Kidney epithelial cell (primary cell): Measurements from ENCODE around the gene GJC2. TPM values are rescaled to one million over a fixed set of nuclear protein-coding genes. Genes with fewer than 3 reads are reported as not detected.

Experiments
- DNase-seq: peaks from one replicate; pipeline ENCODE4 v3.0.0-alpha.2; 2010; ENCODE audit warnings: low read depth
- H3K27me3 ChIP-seq: 2 replicates; pipeline ENCODE4 v1.6.0; 2011; ENCODE audit warnings: low read length; ENCODE audit not compliant: control insufficient read depth, insufficient read depth
- H3K36me3 ChIP-seq: 2 replicates; pipeline ENCODE4 v1.5.1; 2011; ENCODE audit warnings: low read length; ENCODE audit not compliant: control insufficient read depth, insufficient read depth
- H3K4me3 ChIP-seq: 2 replicates; pipeline ENCODE4 v1.5.1; 2011; ENCODE audit warnings: low read depth, mild to moderate bottlenecking, control low read depth, low read length
- total RNA-seq: library from RNA; depleted of rRNA; stranded (reverse); fragments of >200 nt; gene quantifications from 2 replicates; pipeline ENCODE4 v1.2.3, GENCODE V29; 2015
- TF ChIP-seq, protein P1 (sequence below): IDR thresholded peaks from 2 replicates; pipeline ENCODE4 v1.5.1; 2011; ENCODE audit warnings: mild to moderate bottlenecking, moderate library complexity, low read length, control low read depth, inconsistent platforms; ENCODE audit not compliant: insufficient read depth, poor library complexity, severe bottlenecking

Gene GJC2
- total RNA-seq, 1 donor from 2014 or later, result 0.38 TPM

DNA sequence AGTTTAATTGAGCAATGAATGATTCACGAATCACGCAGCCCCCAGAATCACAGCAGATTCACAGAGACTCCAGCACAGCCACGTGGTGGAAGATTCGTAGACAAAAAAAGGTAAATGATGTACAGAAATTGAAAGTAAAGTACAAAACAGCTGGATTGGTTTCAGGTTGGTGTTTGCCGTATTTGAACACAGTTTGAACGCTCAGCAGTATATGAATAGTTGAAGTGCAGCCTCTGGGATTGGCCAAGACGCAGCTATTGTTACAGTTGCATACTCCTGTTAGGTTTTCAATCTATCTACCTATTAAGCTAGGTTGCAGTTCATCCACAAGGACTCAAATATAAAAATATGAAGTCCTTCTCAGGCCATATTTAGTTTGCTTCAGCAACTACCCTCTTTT, 37.6 kb upstream of the GJC2 start:
- H3K4me3 ChIP-seq, result no peak overlapping the region
- H3K36me3 ChIP-seq, result no peaks in the 10 kb centered on the region
- TF ChIP-seq, protein P1, sequence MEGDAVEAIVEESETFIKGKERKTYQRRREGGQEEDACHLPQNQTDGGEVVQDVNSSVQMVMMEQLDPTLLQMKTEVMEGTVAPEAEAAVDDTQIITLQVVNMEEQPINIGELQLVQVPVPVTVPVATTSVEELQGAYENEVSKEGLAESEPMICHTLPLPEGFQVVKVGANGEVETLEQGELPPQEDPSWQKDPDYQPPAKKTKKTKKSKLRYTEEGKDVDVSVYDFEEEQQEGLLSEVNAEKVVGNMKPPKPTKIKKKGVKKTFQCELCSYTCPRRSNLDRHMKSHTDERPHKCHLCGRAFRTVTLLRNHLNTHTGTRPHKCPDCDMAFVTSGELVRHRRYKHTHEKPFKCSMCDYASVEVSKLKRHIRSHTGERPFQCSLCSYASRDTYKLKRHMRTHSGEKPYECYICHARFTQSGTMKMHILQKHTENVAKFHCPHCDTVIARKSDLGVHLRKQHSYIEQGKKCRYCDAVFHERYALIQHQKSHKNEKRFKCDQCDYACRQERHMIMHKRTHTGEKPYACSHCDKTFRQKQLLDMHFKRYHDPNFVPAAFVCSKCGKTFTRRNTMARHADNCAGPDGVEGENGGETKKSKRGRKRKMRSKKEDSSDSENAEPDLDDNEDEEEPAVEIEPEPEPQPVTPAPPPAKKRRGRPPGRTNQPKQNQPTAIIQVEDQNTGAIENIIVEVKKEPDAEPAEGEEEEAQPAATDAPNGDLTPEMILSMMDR, result no peak
- no peak for DNase-seq
- H3K27me3 ChIP-seq, result no peaks in the 10 kb centered on the region

- Histone ChIP-seq H3K27me3 (no peaks in the 10 kb centered on the region), H3K4me3 (no peak overlapping the region), H3K36me3 (no peaks in the 10 kb centered on the region)
- TF ChIP-seq, protein P1, result no peak
- no peak for DNase-seq
Observed at GRCh38 chr1:228112617-228113016, 37.1 kb upstream of the GJC2 start.

- H3K4me3 ChIP-seq, result no peak overlapping the region
- no peaks in the 10 kb centered on the region for H3K27me3 ChIP-seq
- H3K36me3 ChIP-seq, result no peaks in the 10 kb centered on the region
- TF ChIP-seq, protein P1, result no peak
- DNase-seq, result no peak
Observed at GRCh38 chr1:228114827-228115226, 34.9 kb upstream of the GJC2 start.

- TF ChIP-seq, protein P1, result no peak
Observed at GRCh38 chr1:228117335-228117734, 32.4 kb upstream of the GJC2 start.

DNA sequence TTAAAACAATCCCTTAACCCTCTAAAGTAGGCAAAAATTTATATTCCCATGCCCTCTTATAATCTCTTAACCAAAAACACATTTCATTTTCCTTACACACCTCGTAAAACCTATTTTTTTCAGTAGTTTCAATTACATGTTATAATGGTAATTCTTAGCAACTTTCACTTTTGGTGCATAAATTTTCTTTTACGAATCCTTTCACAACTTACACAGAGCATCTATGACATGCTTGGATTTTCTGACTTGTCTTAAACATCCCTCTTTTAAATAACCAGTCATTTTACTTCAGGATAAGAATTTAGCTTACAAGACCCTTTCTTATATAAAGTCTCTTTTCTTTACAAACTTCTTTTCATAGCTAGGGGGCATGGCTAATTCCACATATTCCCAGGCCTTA, 31.7 kb upstream of the GJC2 start:
- TF ChIP-seq, protein P1, result no peak
- H3K36me3 ChIP-seq, result no peaks in the 10 kb centered on the region
- H3K27me3 ChIP-seq, result peaks cover 4% of the 10 kb centered on the region
- no peak overlapping the region for H3K4me3 ChIP-seq
- no peak for DNase-seq

More at GRCh38 chr1:228117335-228117734, 32.4 kb upstream of the GJC2 start:
- H3K36me3 ChIP-seq, result no peaks in the 10 kb centered on the region
- H3K27me3 ChIP-seq, result no peaks in the 10 kb centered on the region
- H3K4me3 ChIP-seq, result no peak overlapping the region
- DNase-seq, result no peak

DNA sequence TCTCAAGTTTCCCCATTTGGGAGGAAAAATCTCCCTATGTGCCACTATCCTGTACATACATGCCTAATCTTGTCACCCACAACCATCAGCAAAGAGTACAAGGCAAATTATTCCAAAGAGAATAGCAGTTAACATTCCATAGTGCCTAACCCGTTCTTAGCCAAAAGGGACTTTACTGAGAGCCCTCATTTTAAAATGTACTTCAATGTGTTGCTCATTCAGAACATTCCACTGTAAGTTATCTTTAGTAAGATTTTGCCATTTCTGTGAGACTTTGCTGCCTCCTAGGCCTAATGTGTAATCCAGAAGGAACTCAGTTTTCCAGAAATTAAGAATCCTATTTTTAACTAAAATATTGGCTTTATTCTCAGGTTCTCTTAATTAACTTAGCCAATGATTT, 29.4 kb upstream of the GJC2 start:
- no peaks in the 10 kb centered on the region for H3K36me3 ChIP-seq
- H3K27me3 ChIP-seq, result peaks cover 4% of the 10 kb centered on the region
- no peak overlapping the region for H3K4me3 ChIP-seq
- TF ChIP-seq, protein P1, result no peak
- no peak for DNase-seq
